ENCODE data around the gene CBFA2T2. TPM values are rescaled to one million over a fixed set of nuclear protein-coding genes. Genes with fewer than 3 reads are reported as not detected.
A peak's percentile ranks its signal among the peaks of the same experiment; 100 is the strongest.

CBFA2T2 gene
- total and polyA plus RNA-seq, 2 of the 4 experiments (the other 2 are of a cell fraction) = 3.8 to 6.2 TPM

- H2AK9ac ChIP-seq (replicated peaks; ENCODE audit: low read depth, low read length, poor library complexity) = peak overlapping the region; percentile 97
- CTCF ChIA-PET = no interaction called here
- H3K4me2 ChIP-seq (ENCODE audit: low read depth, low read length) = peak overlapping the region; percentile 99
- peaks cover 29% of the 10 kb centered on the region for H3K4me1 ChIP-seq (ENCODE audit: control insufficient read depth, insufficient read depth, low read length)
- H2AFZ ChIP-seq (replicated peaks; ENCODE audit: low read length, poor library complexity) = peak overlapping the region; percentile 48
- no peak overlapping the region for H3K18ac ChIP-seq (ENCODE audit: low read depth, low read length)
- no peak overlapping the region for H4K5ac ChIP-seq (ENCODE audit: low read depth, low read length)
- peak overlapping the region; percentile 96; the same call in 1 of the 2 replicates for H3K4ac ChIP-seq (ENCODE audit: low read depth, low read length)
- no peak overlapping the region for H2BK15ac ChIP-seq (ENCODE audit: low read depth, low read length)
- H3K27me3 ChIP-seq (ENCODE audit: control insufficient read depth, insufficient read depth, low read length) = no peaks in the 10 kb centered on the region
- H4K20me1 ChIP-seq (ENCODE audit: insufficient read depth, low read length) = peaks cover 22% of the 10 kb centered on the region; the same call in 1 of the 2 replicates
- H3K23ac ChIP-seq (ENCODE audit: low read depth, low read length) = peak overlapping the region; percentile 96; the same call in 1 of the 2 replicates
- H3K14ac ChIP-seq (replicated peaks; ENCODE audit: low read depth, low read length) = peak overlapping the region; percentile 100; the same call in 1 of the 2 replicates
- WGBS, 2 experiments (ENCODE audit: extremely low coverage in 2 of 2, insufficient read length in 1 of 2) = 62% methylated on average over 5 of the region's 17 CpGs; no CpG with 5 or more reads in 1 of the 2 experiments
- ATAC-seq (ENCODE audit: low read depth) (no peak), DNase-seq (no peak)
- H3K36me3 ChIP-seq (ENCODE audit: control insufficient read depth, insufficient read depth, low read length) = peaks cover 13% of the 10 kb centered on the region
- peaks cover 12 to 65% of the 10 kb centered on the region in 2 experiments; a peak in 3 of 4 replicates for H3K79me1 ChIP-seq (ENCODE audit: low read depth in 1 of 2, low read length in 2 of 2)
- no peak overlapping the region for H3K4me3 ChIP-seq (ENCODE audit: insufficient read depth, low read depth, low read length)
- peak overlapping the region in 1 of 2 experiments; percentile 79; a peak in 1 of 4 replicates for H4K8ac ChIP-seq (ENCODE audit: low read depth in 2 of 2, low read length in 2 of 2)
- H3K9me1 ChIP-seq (ENCODE audit: insufficient read depth, low read length) = peaks cover 22% of the 10 kb centered on the region
- H3K9ac ChIP-seq (ENCODE audit: low read depth, low read length) = peak overlapping the region; percentile 99; the same call in 1 of the 2 replicates
- no TSS peak for BruUV-seq (replicated peaks)
- no peak overlapping the region for H3K27ac ChIP-seq (ENCODE audit: insufficient read depth, low read length)
- in situ Hi-C loops (cut with MboI; ENCODE audit: low sequenced_read_pairs) (no loop called here), intact Hi-C loops (cut with micrococcal nuclease) (no loop called here), dilution Hi-C loops (cut with HindIII; ENCODE audit: low sequenced_read_pairs, unreplicated experiment) (no loop called here)
- no peak overlapping the region for H4K91ac ChIP-seq (ENCODE audit: insufficient read depth, low read depth, low read length)
- 0 out of 2 replicates have a peak overlapping the region, but pooled peaks have one; percentile 25 for H2BK20ac ChIP-seq (ENCODE audit: low read depth, low read length)
- no peak overlapping the region for H2BK5ac ChIP-seq (ENCODE audit: low read depth, low read length, poor library complexity, severe bottlenecking)
- POLR2A ChIA-PET (ENCODE audit: unreplicated experiment) = no interaction called here
- H2AK5ac ChIP-seq (ENCODE audit: low read depth, low read length) = peak overlapping the region; percentile 98
- no peaks in the 10 kb centered on the region for H3K9me3 ChIP-seq (ENCODE audit: control insufficient read depth, insufficient read depth, low read length)
- H3K56ac ChIP-seq (ENCODE audit: extremely low read depth, insufficient read depth, low read length) = no peak overlapping the region
- no peak overlapping the region for H2BK120ac ChIP-seq (ENCODE audit: low read depth, low read length)
- no peak for TF ChIP-seq ELK1 (IDR thresholded peaks at IDR 0.05; ENCODE audit: borderline replicate concordance, low read depth, low read length)
- TF ChIP-seq FOS (IDR thresholded peaks at IDR 0.05; ENCODE audit: low read depth, low read length) = no peak
- TF ChIP-seq MXI1 (IDR thresholded peaks at IDR 0.05; ENCODE audit: borderline replicate concordance, low read depth, low read length) = no peak
- no peak for TF ChIP-seq USF2 (IDR thresholded peaks at IDR 0.05; ENCODE audit: low read depth, low read length)
- TF ChIP-seq CTCF (conservative IDR thresholded peaks at IDR 0.05; ENCODE audit: low read depth, low read length) = no peak
- no peak for TF ChIP-seq NFE2L2 (IDR thresholded peaks at IDR 0.05; ENCODE audit: low read depth, low read length)
- no peak for TF ChIP-seq RFX5 (IDR thresholded peaks at IDR 0.05; ENCODE audit: low read depth, low read length)
- TF ChIP-seq MAZ (IDR thresholded peaks at IDR 0.05; ENCODE audit: borderline replicate concordance, low read depth, low read length) = no peak
- no peak for TF ChIP-seq CHD1 (IDR thresholded peaks at IDR 0.05; ENCODE audit: low read depth, low read length)
- no peak for TF ChIP-seq RAD21 (IDR thresholded peaks at IDR 0.05; ENCODE audit: low read length)
- TF ChIP-seq MAFK (IDR thresholded peaks at IDR 0.05; ENCODE audit: low read depth, low read length) = no peak
- no peak for TF ChIP-seq RCOR1 (IDR thresholded peaks at IDR 0.05; ENCODE audit: insufficient replicate concordance, low read length)
- TF ChIP-seq POLR2A (IDR thresholded peaks at IDR 0.05; ENCODE audit: low read depth, low read length) = no peak
- TF ChIP-seq SMC3 (IDR thresholded peaks at IDR 0.05; ENCODE audit: low read depth, low read length) = no peak
- TF ChIP-seq BHLHE40 (IDR thresholded peaks at IDR 0.05; ENCODE audit: low read depth, low read length) = no peak
These were observed 182.7 kb downstream of the CBFA2T2 start for GRCh38 chr20:33672426-33673113.

Data from IMR-90 (cell line).